Stimulated activated CD4-positive, alpha-beta T cell treated with anti-CD3 and anti-CD28 coated beads, Interleukin-15, amount 100 ng/mL, for 24 hours (primary cell): ENCODE data around the gene SACM1L.

Source experiments
- DNase-seq: peaks from one replicate; pipeline ENCODE4 v3.0.0-alpha.2; 2020

Gene SACM1L

DNA sequence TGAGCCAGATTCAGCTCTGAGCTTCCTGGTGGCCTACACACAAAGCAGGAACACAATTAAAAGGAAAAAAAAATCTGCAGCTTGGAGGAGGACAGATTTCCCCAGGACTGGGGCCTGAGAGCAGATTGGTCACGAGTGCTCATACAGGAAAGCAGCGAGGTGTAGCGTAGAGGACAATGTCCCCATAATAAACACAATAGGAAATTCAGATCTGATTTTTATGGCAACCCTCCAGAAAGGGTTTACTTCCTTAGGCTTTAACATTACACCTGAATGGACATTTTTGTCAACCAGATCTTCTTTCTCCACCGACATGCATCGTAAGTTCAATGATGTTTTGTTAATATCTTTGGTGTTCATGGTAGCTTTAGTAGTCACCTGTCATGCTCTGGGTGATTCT is 83.9 kb downstream of the SACM1L start:
- no peak for DNase-seq

DNA sequence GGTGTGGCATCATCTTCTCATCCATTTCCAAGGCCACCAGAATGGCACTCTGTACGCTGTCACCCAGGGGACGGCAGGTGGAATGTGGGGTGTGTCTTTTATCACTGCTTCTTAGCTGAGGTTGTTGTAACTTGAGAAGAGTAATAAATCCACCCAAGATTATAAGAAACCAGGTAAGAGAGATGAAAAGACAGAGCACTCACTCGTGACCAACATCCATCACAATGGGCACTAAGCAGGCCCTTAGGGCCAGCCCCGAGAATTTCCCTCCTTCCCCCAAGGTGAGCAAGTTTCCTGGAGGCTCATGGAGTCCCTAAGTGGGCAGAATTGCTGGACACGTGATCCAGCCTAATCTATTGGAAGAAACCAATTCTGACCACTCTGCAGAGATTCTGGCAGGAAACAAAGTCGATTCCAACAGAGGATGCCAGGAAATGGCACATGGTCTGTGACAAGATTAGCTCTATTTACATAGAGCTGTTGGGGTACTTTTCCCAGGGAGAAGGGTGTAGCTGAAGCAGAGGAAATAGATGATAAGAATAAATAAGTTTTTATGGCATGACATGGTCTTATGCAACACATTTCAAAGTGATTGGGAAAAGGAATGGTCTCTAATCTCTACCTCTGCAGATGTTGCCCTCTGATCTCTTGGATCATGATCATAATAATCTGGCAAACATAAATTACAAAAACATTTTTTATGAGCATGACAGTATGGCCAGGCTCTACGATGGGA is 84.7 kb downstream of the SACM1L start:
- DNase-seq, result no peak

DNA sequence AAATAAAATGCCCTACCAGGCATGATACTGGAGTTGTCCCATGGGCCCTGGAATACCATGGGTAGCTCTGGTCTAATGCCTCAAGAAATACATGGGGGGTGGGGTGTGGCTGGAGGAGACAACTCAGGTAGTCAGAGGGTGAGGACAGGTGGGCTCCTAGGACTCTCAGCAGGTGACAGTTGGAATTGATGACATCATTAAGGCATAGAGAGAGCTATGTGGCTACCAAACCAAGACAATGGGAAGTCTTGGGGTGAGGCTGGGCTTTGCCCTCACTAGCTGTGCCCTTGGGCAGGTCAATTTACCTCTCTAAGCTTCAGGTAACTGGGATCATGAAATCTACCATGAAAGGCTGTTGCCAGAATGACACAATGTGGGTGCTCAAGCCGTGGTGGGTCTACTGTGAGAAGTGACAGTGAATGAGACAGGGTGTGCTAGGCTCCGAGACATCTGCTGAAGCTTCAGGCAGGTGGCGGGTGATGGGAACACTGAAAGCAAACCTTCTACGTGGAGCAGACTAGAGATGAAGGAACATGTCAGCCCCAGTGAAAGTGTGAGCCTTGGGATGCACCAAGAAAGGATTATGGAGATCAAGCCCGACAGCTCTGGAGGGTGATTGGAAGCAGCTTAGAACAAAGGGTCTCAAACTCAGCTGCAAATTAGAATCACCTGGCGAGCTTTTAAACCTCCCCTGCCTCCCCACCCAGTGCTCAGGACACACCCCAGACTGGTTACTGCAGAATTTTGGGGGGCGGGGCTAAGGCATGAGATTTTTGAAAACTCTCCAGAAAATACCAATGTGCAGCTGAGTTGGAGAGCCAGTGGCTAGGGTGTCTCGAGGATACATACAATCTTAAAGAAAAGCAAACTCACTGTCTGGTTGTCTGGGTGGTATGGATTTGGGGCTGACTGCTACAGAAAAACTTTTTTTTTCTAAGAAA is 85.7 kb downstream of the SACM1L start:
- DNase-seq, result no peak

DNA sequence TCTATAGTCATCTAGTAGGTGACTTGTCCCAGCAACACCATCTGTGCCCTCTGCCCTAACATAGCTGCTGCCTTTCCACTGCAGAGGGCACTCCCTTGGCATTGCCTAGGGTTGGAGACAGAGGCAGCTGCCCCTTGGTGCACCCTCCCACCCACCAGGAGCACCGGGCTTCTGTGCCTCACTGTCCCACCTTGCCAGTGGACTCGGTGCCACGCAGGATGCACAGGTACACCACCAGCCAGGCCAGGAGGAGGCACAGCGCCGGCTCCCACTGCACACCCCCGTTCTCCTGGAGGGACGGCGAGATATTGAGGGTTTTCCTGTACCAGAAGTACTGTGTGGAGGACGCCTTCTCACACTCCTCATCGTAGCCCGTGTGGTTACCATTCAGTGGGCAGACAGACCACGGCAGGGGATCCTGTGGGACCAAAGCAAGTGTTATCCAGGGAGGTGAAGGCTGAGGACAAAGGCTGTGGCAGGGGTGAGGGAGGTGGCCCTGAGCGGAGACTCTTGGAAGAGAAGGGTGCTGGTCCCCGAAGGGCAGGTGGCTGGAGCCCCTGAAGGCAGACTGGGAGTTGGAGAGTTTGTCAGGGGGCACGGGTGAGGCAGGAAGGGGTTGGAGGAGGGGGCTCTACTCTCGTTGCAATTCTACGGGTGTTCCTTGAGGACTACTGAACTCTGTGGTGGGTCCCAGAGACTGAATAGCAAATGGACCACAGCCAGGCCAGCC is 86.5 kb downstream of the SACM1L start:
- no peak for DNase-seq

DNA sequence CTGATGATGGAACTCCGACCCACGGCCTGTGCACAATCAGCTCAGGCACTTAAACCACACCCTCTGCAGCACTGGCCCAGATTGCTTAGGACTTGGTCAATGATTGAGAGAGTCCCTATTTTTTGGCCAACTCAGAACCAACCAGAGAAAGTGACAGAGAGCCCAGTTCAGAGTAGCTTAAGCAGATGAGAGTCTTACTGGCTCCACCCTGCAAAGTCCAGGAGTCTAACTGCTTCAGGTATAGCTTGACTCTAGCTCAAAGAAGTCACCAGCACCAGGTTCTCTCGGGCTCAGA is 87.1 kb downstream of the SACM1L start:
- no peak for DNase-seq

DNA sequence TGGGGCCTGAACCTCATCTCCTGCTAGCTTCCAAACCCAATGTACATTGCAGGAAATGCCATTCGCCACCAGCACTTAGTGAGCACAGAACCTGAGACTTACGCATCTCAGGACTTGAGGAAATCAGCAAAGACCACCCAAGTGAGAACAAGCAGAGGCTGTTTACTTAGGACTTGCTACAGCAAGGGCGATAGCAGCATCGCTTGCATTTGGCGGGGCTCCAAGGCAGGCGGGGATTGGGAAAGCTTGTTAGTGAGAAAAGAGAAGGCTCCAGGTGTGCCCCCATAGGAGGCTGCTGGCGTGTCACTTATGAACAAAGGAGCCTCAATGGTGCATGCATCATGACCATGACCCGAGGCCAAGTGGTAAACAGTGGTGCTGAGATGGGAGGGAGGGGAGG is 87.4 kb downstream of the SACM1L start:
- no peak for DNase-seq

DNA sequence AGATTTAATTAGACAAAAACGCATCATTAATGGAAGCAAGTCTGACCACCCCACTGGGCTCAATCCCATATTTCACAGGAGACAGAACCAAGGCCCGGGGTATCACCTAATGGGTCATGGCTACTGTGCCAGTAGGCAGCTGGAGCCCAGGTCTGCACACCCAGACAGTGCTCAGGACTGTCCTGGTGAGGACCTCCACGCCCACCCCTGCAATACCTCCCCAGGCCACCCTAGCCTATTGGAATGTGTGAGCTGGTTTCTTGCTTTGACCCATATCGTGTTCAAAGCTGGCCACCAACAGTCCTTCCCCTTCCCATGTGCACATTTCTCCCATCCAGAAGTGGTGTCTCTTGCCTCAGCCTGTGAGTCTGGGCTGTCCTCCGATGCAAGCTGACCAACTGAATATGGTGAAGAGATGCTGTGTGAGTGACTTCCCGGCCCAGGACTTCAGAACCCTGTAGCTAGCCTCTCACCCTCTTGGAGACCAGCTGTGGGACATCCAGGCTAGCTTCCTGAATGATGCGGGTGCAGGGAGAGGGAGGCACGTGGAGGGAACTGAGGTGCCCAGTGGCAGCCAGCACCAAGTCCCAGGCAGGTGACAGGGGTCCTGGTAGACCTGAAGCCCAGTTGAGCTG is 88.0 kb downstream of the SACM1L start:
- DNase-seq, result no peak

DNA sequence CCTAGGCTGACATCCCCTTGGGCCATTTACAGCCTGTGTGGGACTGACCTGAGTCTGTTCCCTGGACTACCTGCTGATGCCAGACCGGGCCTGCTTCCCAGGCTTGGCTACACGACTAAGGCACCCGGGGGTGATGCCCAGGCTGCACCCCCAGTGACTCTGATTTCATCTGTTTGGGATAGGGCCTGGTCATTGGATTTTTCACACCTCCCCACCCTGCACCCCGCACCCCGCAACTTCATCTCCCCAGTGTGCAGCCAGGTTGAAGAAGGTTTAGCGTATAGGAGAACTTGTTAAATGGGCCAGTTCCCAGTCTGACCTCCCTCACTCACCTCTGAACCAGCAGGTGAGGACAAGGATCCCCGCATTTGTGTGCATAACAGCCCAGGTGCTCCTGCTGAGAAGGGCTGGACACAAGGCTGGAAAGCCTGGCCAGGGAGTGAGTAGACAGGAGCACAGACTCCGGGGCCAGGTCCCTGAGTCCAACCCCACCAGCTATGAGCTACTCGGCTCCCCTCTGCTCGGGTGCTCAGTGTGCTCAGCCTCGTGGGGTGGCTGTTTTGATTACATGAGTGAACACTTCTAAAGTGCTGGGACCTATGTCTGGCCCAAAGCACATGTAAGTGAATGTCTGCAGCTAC is 88.7 kb downstream of the SACM1L start:
- no peak for DNase-seq

DNA sequence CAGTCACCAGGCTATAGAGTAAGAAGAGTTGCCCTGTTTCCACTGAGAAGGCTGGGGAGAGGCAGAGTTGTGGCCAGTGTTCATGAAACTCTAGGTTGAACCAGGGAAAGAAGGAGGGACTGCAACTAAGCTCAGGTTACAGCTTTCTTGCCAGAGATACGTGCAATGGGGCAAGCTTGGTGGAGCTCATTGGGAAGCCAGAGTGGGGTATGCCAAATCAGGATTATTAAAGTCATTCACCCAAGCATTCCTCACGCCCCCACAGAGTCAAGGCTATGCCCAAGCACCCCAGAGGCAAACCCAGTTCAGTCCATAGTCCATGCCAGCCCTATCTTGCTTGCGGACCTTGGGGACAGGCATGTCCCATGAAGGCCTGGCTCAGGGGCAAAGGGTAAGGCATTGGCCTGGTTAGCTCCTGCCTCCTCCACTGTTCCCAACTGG is 89.6 kb downstream of the SACM1L start:
- no peak for DNase-seq

DNA sequence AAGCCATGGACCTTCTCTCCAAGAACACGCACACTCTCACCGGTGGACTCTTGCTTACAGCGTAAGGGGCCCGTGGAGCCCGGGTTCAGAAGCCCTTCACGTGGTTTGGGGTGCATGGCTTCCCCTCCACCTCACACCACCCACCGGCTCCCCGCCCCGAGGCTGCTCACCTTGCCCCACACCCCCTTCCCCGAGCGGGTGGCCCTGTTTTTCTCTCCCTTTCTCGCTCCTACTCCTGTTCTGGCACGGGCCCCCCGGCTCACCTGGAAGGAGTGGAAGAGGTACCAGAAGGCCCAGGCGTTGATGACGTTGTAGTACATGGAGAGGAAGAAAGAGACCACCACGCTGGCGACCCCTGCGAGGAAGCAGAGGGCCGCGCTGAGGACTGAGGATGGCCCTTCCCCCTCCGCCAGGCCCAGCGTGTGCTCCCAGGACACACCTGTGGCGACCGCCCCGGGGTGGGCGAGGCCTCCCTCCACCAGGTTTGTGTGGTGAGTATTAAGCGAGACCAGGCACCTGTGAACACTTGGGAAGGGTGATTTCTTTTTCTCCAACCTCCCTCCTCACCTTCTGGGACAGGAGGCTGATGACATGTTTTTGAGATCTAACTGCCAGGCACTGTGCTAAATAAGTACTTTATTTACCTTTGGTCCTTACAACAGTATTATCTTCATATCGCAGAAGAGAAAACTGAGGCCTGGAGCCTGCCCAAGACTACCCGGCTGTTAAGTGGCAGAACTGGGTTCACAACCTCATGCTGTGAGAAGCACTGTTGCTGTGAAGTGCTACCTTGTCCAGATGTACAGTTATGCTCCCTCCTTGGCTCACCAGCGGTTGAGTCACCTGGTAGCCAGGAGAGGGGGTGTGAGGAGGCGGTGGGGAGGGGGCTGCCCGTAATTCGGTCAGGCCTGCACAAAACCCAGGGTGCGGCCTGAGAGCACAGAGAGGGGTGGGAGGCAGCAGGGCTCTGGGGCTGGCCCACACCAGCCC is 90.8 kb downstream of the SACM1L start:
- DNase-seq, result no peak

DNA sequence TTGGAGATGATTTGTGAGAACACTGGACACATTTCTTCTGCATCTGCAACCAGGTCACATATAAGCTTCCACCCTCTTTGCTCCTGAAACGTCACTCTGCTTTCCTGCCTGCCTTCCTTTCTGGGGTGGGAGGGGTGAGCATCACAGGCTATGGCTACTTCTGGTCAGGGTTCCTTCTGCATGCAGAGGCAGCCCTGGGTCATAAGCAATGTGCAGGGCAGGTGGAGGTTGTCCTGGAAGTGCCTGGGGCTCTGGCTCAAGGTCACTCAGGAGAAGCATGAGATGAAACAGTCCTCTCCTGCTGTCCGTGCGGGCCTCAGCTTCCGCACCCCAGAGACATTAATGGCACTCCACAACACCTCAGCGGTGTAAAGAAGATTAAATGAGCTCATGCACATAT is 92.1 kb downstream of the SACM1L start:
- no peak for DNase-seq

DNA sequence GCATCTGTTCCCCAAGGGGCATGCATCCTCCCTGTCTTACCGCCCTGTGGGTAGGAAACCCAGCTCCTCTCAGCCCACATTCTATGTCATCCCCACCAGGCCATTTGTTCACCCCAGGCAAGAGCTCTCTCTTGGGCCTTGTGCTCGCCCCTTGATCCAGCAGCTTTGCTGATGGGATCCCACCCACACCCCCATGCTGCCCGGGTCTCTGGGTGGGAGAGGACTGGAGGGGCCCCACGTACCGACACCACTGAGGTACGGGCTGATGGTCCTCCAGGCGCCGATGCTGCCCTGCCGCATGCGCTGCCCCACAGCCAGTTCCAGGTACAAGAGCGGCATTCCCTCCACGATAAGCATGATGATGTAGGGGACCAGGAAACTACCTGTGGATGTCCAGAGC is 92.6 kb downstream of the SACM1L start:
- no peak for DNase-seq

DNA sequence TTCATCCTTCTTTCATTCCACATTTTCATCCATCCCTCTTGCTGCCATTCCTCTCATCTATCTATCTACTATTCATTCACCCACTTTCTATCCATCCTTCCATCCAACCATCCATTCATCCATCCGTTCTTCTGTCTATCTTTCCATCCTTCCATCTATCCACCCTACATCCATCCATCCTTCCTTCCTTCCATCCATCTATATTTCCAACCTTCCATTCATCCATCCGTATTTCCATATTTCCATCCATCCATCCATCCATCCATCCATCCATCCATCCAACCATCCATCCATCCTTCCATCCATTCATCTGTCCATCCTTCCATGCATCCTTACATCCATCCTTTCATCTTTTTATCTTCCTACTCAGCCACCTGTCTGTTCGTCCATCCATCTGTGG is 93.2 kb downstream of the SACM1L start:
- no peak for DNase-seq

DNA sequence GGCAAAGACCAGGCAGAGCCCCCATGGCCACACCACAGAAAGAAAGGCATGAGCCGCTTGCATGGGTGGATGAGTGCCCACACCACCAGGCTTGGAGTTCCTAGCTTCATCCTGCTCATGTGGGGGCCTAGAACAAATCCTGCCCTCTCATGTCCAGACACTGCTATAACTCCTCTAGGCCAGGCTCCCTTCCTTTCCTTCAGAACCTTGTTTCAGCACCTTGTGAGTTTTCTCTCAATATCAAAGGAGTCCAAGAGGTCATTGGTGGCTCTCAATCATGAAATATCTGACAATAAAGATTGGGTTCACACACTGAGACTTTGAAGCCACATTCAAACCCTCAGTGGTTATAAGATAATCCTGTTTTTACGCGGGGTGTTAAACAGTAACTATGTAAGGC is 94.5 kb downstream of the SACM1L start:
- no peak for DNase-seq

DNA sequence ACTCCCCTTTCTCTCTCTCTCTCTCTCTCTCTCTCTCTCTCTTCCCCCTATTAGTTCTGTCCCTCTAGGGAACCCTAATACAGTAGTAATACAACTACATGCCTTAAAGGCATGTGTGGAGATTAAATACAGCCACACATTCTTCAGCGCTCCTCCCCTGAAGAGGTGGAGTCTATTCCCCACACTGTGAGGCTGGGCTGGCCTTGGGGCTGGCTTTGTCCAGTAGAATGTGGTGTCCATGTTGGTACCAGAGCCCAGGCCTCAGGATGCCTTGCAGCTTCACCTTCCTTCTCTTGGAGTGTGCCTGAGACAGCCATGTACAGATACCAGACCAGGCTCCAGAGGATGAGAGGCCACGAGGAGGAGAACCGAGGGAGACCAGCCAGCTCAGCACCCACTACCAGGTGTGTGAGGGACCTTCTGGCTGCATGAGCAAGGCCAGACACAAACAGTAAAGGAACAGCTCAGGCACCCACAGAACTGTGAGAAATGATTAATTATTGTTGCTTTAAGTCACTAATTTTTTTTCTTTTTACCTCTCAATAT is 96.5 kb downstream of the SACM1L start:
- no peak for DNase-seq

DNA sequence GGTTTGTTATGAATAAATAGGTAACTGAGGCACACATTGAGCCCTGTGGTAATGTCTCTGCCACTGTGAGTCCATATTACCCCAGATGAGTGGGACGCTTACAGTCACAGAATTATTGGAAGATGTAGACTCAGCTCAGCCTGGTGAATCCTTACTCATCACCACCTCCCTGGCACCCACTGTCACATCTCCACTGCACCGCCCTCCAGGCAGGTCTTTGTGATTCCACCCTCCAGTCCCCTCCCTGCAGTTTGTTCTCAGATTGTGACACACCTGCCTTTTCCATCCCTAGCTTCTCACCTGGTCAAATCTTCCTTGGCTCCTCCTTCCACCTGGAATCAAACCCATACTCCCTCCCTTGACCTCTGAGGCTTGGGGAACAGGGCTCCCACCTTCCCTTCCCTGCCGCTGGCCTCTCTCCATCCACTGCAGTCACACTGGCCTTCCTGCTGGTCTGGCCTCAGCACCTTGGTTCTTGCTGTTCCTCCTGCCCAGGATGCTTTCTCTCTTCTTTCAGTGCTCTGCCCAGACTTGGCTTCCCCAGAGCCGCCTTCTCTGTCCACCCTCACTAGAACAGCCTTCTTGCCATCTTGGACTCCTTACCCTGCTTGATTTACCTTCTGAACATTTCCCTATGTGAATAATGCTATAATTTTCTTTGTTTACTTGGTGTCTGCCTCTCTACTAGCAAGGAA is 97.8 kb downstream of the SACM1L start:
- DNase-seq, result no peak

DNA sequence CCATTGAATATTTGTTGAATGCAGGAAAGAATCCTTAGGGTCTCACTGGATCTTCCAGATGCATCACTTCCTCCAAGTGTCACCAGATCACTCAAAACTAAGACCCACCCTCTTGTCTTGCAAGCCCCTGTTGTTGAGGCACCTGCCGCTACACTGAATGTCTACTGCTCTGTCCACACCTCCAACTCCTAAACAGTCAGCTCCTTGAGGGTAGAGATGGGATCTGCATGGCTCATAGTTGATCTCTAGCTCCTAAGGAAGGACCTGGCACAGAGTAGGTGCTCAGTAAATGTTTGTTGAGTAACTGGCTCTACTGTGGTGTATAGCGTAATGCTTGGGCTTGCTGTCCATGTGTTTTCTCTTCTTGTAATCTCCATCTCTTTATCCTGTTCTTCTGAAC is 98.4 kb downstream of the SACM1L start:
- no peak for DNase-seq

DNA sequence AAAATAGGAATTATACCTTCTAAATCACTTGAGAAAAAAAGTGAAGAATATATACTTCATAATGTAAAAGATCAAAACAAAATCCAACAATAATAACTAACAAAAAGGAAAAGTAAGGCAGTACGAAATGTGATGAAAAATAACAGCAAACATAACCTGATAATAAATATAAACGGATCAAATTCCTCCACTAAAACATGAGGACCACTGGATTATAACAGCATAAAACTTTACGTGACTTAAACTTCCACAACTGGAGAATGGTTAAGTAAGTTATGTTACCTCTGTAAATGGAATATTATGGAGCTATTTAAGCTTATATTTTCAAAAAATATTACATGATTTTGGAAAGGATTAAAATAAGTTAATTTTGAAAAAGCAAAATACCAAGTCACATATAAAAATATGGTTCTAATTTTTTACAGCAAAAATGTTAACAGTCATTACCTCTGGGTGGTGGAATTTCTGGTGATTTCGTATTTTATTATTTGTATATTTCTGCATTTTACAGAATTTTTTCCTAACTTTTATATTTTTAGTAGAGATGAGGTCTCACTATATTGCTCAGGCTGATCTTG is 100.1 kb downstream of the SACM1L start:
- no peak for DNase-seq

DNA sequence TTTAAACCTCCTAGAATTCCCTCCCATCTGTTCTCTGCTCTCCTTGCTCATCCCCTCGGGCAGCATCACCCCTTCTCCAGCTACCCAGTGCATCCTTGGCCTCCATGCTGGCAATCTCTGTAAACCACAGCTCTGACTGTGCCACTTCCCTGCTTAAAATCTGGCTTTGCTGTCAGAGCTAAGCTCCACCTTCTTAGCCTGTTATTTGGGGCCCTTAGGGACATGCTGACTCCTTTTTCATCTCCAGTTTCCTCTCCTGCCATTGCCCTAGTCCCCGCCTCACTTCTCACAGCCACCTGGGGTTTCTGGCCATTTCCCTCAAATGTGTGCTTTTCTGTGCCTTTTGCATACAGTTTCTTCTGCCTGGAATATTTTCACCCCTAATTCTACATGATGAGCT is 101.4 kb downstream of the SACM1L start:
- no peak for DNase-seq

DNA sequence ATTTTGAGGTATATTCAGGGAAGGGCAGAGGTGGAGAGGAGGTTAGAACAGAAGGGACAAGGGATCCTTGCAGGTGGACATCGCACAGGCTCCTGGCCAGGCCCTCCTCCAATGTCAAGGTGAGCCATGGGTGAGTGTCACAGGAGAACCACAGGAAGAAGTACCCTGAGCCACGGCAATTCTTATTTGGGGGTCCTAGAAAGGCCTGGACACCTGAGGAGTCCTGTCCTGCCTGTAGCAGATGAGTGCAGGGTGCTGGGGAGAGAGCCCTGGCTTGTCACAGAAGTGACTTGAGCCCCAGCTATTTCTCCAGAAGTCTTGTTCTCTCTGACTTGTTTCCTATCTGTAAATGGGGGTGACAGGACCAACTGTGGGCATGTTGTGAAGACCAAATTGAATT is 102.8 kb downstream of the SACM1L start:
- no peak for DNase-seq
